Liver (tissue), 9 donors: Measurements from ENCODE around the gene ZNF629. TPM values are rescaled to one million over a fixed set of nuclear protein-coding genes. Genes with fewer than 3 reads are reported as not detected.

Experiments used
- DNase-seq: peaks from one replicate; pipeline ENCODE4 v3.0.0-alpha.2; 2017; ENCODE audit warnings: low spot score
- H3K27ac ChIP-seq, 2 donors: one replicate each; pipeline ENCODE4 v1.7.0; 2013; ENCODE audit warnings: inconsistent platforms in 2 of 2, low read length in 2 of 2, control low read depth in 1 of 2, low read depth in 1 of 2, mild to moderate bottlenecking in 1 of 2
- H3K27me3 ChIP-seq, 4 donors: one replicate each; pipeline versions ENCODE4 v1.6.1 to v1.7.0; 2013; ENCODE audit warnings: low read length in 3 of 4, inconsistent platforms in 1 of 4, mild to moderate bottlenecking in 1 of 4, moderate library complexity in 1 of 4; ENCODE audit not compliant: control insufficient read depth in 4 of 4, insufficient read depth in 4 of 4
- H3K36me3 ChIP-seq, 4 donors: one replicate each; pipeline versions ENCODE4 v1.6.1 to v1.7.0; 2013; ENCODE audit warnings: low read length in 3 of 4, mild to moderate bottlenecking in 3 of 4, low read depth in 1 of 4, moderate library complexity in 1 of 4; ENCODE audit not compliant: control insufficient read depth in 4 of 4, insufficient read depth in 3 of 4
- H3K4me1 ChIP-seq, 4 donors: one replicate each; pipeline versions ENCODE4 v1.6.1 to v1.7.0; 2013; ENCODE audit warnings: low read length in 3 of 4, mild to moderate bottlenecking in 3 of 4, moderate library complexity in 1 of 4; ENCODE audit not compliant: control insufficient read depth in 4 of 4, insufficient read depth in 4 of 4
- H3K4me3 ChIP-seq, 3 donors: one replicate each; pipeline versions ENCODE4 v1.6.1 to v1.7.0; 2013; ENCODE audit warnings: low read length in 3 of 3, control low read depth in 1 of 3, low read depth in 1 of 3, mild to moderate bottlenecking in 1 of 3
- H3K9ac ChIP-seq, 2 donors: one replicate each; pipeline ENCODE4 v1.7.0; 2013; ENCODE audit warnings: low read length in 2 of 2, mild to moderate bottlenecking in 2 of 2, moderate library complexity in 2 of 2, control low read depth in 1 of 2, low read depth in 1 of 2
- H3K9me3 ChIP-seq, 4 donors: one replicate each; pipeline versions ENCODE4 v1.6.1 to v1.7.0; 2013; ENCODE audit warnings: low read length in 3 of 4; ENCODE audit not compliant: control insufficient read depth in 4 of 4
- ATF3 ChIP-seq: IDR thresholded peaks from 2 replicates; pipeline ENCODE4 v1.6.1; 2016; ENCODE audit warnings: antibody characterized with exemption
- CTCF ChIP-seq: fragments of 150-350 bp; IDR thresholded peaks from 2 replicates; pipeline ENCODE4 v1.5.1; 2017; ENCODE audit warnings: improper control_type of control experiment, low read depth, low read length; ENCODE audit not compliant: missing input control
- EGR1 ChIP-seq, 2 donors: IDR thresholded peaks; 2 replicates each; pipeline ENCODE4 v1.6.1; 2016 to 2018; ENCODE audit warnings: antibody characterized with exemption in 2 of 2, low read depth in 2 of 2
- FOXA1 ChIP-seq: IDR thresholded peaks from 2 replicates; pipeline ENCODE4 v1.6.1; 2016; ENCODE audit warnings: antibody characterized with exemption
- FOXA2 ChIP-seq: IDR thresholded peaks from 2 replicates; pipeline ENCODE4 v1.6.1; 2016; ENCODE audit warnings: antibody characterized with exemption
- GABPA ChIP-seq, 2 donors: IDR thresholded peaks in 1 of 2; conservative IDR thresholded peaks in 1 of 2; 2 replicates each; pipeline ENCODE4 v1.6.1; 2016; ENCODE audit warnings: antibody characterized with exemption in 2 of 2, mild to moderate bottlenecking in 1 of 2, moderate library complexity in 1 of 2
- HNF4A ChIP-seq, 2 donors: conservative IDR thresholded peaks; 2 replicates each; pipeline ENCODE4 v1.6.1; 2016; ENCODE audit warnings: antibody characterized with exemption in 2 of 2, mild to moderate bottlenecking in 2 of 2
- HNF4G ChIP-seq: IDR thresholded peaks from 2 replicates; pipeline ENCODE4 v1.6.1; 2016; ENCODE audit warnings: antibody characterized with exemption
- JUND ChIP-seq, 2 donors: IDR thresholded peaks; 2 replicates each; pipeline ENCODE4 v1.6.1; 2016; ENCODE audit warnings: antibody characterized with exemption in 2 of 2
- MAX ChIP-seq: IDR thresholded peaks from 2 replicates; pipeline ENCODE4 v1.6.1; 2016; ENCODE audit warnings: antibody characterized with exemption
- NR2F2 ChIP-seq: IDR thresholded peaks from 2 replicates; pipeline ENCODE4 v1.6.1; 2016; ENCODE audit warnings: antibody characterized with exemption
- RAD21 ChIP-seq, 2 donors: IDR thresholded peaks; 2 replicates each; pipeline ENCODE4 v1.6.1; 2016; ENCODE audit warnings: antibody characterized with exemption in 2 of 2, mild to moderate bottlenecking in 2 of 2
- REST ChIP-seq: IDR thresholded peaks from 2 replicates; pipeline ENCODE4 v1.6.1; 2016; ENCODE audit warnings: antibody characterized with exemption, mild to moderate bottlenecking
- RXRA ChIP-seq, 2 donors: IDR thresholded peaks; 2 replicates each; pipeline ENCODE4 v1.6.1; 2017 to 2018; ENCODE audit warnings: antibody characterized with exemption in 2 of 2, mild to moderate bottlenecking in 1 of 2
- SP1 ChIP-seq: IDR thresholded peaks from 2 replicates; pipeline ENCODE4 v1.6.1; 2018; ENCODE audit warnings: antibody characterized with exemption, mild to moderate bottlenecking
- TAF1 ChIP-seq: conservative IDR thresholded peaks from 2 replicates; pipeline ENCODE4 v1.6.1; 2016; ENCODE audit warnings: antibody characterized with exemption, mild to moderate bottlenecking
- YY1 ChIP-seq: IDR thresholded peaks from 2 replicates; pipeline ENCODE4 v1.6.1; 2016; ENCODE audit warnings: antibody characterized with exemption, mild to moderate bottlenecking
- ZBTB33 ChIP-seq: IDR thresholded peaks from 2 replicates; pipeline ENCODE4 v1.6.1; 2016; ENCODE audit warnings: antibody characterized with exemption
- WGBS: extraction: QIAGEN DNeasy Blood & Tissue Kit; methylation state at CpG from one replicate; pipeline ENCODE4 v1.1.7; 2013; 5-methylcytosine and 5-hydroxymethylcytosine counted together
- polyA plus RNA-seq, 2 donors: library from polyadenylated mRNA; stranded (reverse) in 1 of 2; unstranded in 1 of 2; fragments of 200-250 nt in 1 of 2; fragments of >200 nt in 1 of 2; fragmentation: Nextera tagmentation in 1 of 2; extraction: Ambion mirVana in 1 of 2; gene quantifications; one replicate each; pipeline versions ENCODE4 v1.2.1 to v1.2.3, GENCODE V29; 2013 to 2015
- total RNA-seq, 2 donors: library from RNA; depleted of rRNA; stranded (reverse); fragments of >200 nt; gene quantifications; one replicate each; pipeline ENCODE4 v1.2.3, GENCODE V29; 2014
- donor health status: healthy.
- donor health status: healthy.
- donor health status: healthy.
- donor health status: healthy.
- donor health status: healthy.

Gene ZNF629
- total and polyA plus RNA-seq, 4 donors, result 0.86 to 4.2 (median 3.4) TPM

GRCh38 chr16:30747799-30748633 is 39.0 kb downstream of the ZNF629 start, which contains the start of gene PHKG2:
Gene PHKG2 (plus strand): TSS chr16:30748425. CDS start chr16:30748821, 396 bp downstream.
- H3K4me3 ChIP-seq, result peak within 1 kb of the TSS; percentile 67 to 96 (median 79)
- no peaks in the 10 kb centered on the region for H3K27me3 ChIP-seq
- peak within 1 kb of the TSS; percentile 68 to 76 for H3K27ac ChIP-seq
- peak; percentile 97 for DNase-seq
- 3% methylated on average over 60 of the region's 60 CpGs for WGBS
- H3K9me3 ChIP-seq, result no peaks in the 10 kb centered on the region
- H3K4me1 ChIP-seq, result peaks cover 0 to 26% (median 16%) of the 10 kb centered on the region in 4 donors
- peaks cover 2 to 6% (median 5%) of the 10 kb centered on the region in 4 donors for H3K36me3 ChIP-seq
- TF ChIP-seq NR2F2, result peak; percentile 30
- peak; percentile 21 to 25 for TF ChIP-seq EGR1 (IDR thresholded peaks at IDR 0.05; ENCODE audit: low read depth in 2 of 2)
- TF ChIP-seq RAD21 (IDR thresholded peaks at IDR 0.05), result peak; percentile 18 to 50
- peak; percentile 46 to 67 for TF ChIP-seq HNF4A (conservative IDR thresholded peaks at IDR 0.05)
- TF ChIP-seq ATF3, result no peak
- TF ChIP-seq GABPA (IDR thresholded peaks at IDR 0.05 in 1 of 2, conservative IDR thresholded peaks at IDR 0.05 in 1 of 2), result peak in 1 of 2 donors; percentile 77
- peak; percentile 79 for TF ChIP-seq MAX
- TF ChIP-seq ZBTB33, result no peak
- peak; percentile 57 for TF ChIP-seq REST
- no peak for TF ChIP-seq CTCF
- peak; percentile 85 for TF ChIP-seq TAF1
- peak; percentile 13 for TF ChIP-seq FOXA2
- TF ChIP-seq FOXA1, result no peak
- peak in 1 of 2 donors; percentile 21 for TF ChIP-seq JUND (IDR thresholded peaks at IDR 0.05)
- TF ChIP-seq HNF4G, result no peak
- peak; percentile 87 for TF ChIP-seq YY1
- TF ChIP-seq SP1, result peak; percentile 88
- TF ChIP-seq RXRA (IDR thresholded peaks at IDR 0.05), result peak; percentile 50 to 58
- peak within 1 kb of the TSS; percentile 33 to 59 for H3K9ac ChIP-seq
